ENCODE data around the gene CLEC4F. TPM values are rescaled to one million over a fixed set of nuclear protein-coding genes. Genes with fewer than 3 reads are reported as not detected.

The CLEC4F gene
- total RNA-seq, 1 donor from 2014 or later, result 0.71 TPM

Other genes with a start within 250 kb of the CLEC4F start
- gene ADD2, start 52.4 kb downstream of the CLEC4F start, total RNA-seq, result 2.1 TPM
- not detected for gene FIGLA, start 30.0 kb downstream of the CLEC4F start, total RNA-seq
- gene CD207, start 15.2 kb upstream of the CLEC4F start, total RNA-seq, result 3.0 TPM
- gene VAX2, start 80.0 kb upstream of the CLEC4F start, total RNA-seq, result not detected
- gene ATP6V1B1, start 115.3 kb upstream of the CLEC4F start, total RNA-seq, result 2.2 TPM
- 1.1 TPM for gene ANKRD53, start 158.0 kb upstream of the CLEC4F start, total RNA-seq
- gene TEX261, start 174.3 kb upstream of the CLEC4F start, total RNA-seq, result 71.3 TPM
- 150 TPM for gene NAGK, start 248.0 kb upstream of the CLEC4F start, total RNA-seq